GM13976 (cell line): ENCODE results near the gene PIGS.

Source experiments
- DNase-seq: peaks from one replicate; pipeline ENCODE4 v3.0.0; 2012; ENCODE audit warnings: low spot score
- in situ Hi-C: fragments of 300-500 bp; cut with MboI; formaldehyde crosslinking; loops from one replicate; pipeline ENCODE4 v1.12.0; 2022; ENCODE audit warnings: low sequenced_read_pairs, mixed read lengths, inconsistent platforms; ENCODE audit not compliant: unreplicated experiment
- TF ChIP-seq, protein P1 (sequence below): IDR thresholded peaks from 2 replicates; pipeline ENCODE4 v1.5.1; 2012; ENCODE audit warnings: borderline replicate concordance, mild to moderate bottlenecking; ENCODE audit not compliant: insufficient read depth; ENCODE audit errors: extremely low read depth, missing control alignments, control extremely low read depth

The PIGS gene

DNA sequence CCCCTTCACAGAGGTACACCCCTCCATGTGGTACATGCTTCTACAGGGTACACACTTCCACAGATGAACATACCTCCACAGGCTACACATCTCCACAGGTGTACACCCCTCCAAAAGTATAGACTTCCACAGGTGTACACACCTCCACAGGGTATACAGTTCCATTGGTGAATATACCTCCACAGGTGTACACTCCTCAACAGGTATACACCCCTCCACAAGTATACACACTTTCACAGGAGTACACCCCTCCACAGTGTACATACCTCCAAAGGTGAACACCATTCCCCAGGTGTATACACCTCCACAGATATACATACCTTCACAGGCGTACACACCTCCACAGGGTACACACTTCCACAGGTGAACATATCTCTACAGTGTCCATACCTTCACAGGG lies 55.8 kb downstream of the PIGS start:
- DNase-seq: no peak
- TF ChIP-seq, protein P1, sequence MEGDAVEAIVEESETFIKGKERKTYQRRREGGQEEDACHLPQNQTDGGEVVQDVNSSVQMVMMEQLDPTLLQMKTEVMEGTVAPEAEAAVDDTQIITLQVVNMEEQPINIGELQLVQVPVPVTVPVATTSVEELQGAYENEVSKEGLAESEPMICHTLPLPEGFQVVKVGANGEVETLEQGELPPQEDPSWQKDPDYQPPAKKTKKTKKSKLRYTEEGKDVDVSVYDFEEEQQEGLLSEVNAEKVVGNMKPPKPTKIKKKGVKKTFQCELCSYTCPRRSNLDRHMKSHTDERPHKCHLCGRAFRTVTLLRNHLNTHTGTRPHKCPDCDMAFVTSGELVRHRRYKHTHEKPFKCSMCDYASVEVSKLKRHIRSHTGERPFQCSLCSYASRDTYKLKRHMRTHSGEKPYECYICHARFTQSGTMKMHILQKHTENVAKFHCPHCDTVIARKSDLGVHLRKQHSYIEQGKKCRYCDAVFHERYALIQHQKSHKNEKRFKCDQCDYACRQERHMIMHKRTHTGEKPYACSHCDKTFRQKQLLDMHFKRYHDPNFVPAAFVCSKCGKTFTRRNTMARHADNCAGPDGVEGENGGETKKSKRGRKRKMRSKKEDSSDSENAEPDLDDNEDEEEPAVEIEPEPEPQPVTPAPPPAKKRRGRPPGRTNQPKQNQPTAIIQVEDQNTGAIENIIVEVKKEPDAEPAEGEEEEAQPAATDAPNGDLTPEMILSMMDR: no peak
- in situ Hi-C loops: no loop called here

DNA sequence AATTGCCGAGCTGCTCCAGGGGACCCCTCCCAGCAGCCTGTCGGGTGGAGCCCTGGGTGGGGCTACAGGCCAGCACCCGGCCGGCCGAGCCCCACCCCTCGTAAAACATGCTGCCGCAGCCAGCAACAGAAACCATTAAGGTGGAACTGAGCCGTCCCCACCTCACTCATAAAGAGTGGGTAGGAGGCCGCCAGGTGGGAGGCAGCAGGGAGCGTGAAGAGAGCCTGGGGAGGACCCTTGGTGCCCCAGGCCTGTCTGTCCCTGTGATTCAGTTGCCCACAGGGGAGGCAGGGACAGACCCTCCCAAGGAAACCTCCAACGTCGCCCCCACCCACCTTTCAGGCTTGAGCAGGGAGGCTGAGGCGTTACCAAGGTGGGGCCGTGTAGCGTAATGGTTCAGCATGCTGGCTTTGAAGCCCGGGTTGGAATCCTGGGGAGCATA lies 56.7 kb downstream of the PIGS start:
- DNase-seq: no peak
- in situ Hi-C loops: no loop called here
- TF ChIP-seq, protein P1: no peak

DNA sequence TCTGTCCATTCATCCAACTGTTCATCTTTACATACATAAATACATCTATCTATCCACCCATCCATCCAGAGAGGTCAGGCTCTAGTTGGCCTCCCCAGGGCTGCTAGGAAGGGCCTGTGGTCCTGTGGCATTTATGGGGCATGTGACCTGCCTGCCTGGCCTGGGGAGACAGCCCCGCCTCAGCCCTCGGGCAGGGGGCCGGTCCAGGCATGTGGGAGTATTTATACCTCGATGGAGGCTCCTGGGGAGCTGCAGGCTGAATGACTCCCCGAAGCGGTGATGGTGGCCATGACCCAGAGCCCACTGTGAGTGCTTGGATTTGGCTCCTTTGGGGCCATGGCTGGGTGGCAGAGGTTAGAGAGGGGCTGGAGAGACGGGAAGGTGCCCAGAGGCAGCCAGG lies 57.8 kb downstream of the PIGS start:
- TF ChIP-seq, protein P1: no peak
- in situ Hi-C loops: no loop called here

DNA sequence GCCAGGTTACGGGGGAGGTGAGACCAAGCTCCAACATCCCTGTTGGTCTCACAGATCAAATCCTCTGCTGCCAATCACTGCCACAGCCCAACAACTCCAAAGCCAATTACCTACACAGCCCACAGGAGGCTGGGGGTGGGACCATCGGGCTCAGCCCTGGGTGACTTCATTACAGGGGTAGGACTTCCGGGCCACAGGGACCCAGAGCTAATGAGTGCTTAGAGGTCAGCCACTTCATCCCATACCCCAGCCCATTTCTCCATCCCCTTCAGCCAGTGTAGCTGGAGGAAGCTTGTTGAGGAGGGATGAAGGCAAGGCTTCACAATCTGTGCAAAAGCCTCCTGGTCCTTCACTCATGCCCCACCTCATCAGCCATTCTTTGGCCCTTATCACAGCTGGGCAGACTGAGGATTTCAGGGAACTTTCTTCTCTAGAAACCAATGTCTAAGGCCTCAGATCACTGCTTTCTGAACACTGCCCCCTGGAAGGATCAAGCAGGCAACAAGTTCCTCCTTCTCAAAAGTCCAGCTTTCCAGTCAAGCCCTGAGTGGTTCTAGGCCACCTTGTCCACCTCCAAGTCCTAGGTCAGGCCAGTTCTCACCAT lies 59.4 kb downstream of the PIGS start:
- TF ChIP-seq, protein P1: no peak
- DNase-seq: no peak
- in situ Hi-C loops: no loop called here

More for the DNA sequence above, 57.8 kb downstream of the PIGS start:
- DNase-seq: no peak

DNA sequence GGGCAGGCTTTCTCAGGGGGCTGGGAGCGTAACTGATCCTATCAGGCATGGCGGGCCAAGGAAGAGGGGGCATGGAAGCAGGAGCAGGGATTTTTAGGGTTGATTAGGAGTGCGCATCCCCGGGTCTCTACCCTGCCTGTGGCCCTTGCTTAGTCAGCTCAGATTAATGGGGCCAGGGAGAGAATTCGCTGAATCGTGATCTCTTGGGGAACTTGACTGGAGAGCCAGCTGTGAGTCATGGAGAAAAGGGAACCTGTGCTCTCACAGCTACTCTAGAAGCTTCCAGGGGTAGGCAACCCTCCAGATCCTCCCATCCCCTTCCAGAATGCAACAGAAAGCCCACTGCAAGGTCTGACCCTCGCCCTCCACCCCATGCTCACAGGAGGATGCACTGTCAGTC lies 61.5 kb downstream of the PIGS start:
- in situ Hi-C loops: no loop called here
- DNase-seq: no peak
- TF ChIP-seq, protein P1: no peak

DNA sequence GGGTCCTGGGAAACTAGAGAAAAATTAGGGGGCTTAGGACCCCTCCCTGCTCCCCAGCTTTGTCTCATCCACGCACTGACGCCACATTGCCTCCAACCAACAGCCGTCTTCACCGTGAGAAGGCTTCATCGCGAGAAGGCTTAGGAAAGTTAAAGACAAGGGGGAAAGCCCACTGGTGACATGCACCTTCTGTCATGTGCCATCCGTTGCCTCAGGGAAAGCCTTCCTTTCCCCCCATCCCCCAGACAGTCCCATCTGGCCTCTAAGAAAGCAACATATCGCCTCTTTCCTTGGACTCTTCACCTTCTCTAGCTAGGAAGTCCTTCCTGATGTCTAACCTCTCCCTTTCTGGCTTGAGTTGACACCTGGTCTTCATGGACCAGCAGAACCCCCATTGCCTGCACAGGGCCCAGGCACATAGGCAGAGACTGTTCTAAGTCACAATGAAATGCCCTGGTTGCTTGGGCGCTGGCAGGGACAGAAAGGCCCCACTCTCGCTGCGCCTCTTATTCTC lies 63.1 kb downstream of the PIGS start:
- TF ChIP-seq, protein P1: no peak
- in situ Hi-C loops: no loop called here
- DNase-seq: no peak
